Natural killer cell (primary cell): ENCODE measurements around the gene IL36B. TPM values are rescaled to one million over a fixed set of nuclear protein-coding genes. Genes with fewer than 3 reads are reported as not detected.

Experiments used
- ATAC-seq, 3 donors: fragments of 150-1000 bp in 2 of 3; fragments of 200-7000 bp in 1 of 3; cut with Tn5 transposase; 1 replicate in 1 of 3; 2 replicates in 2 of 3; pipeline ENCODE4 v1.10.0; 2021; ENCODE audit warnings: mild to moderate bottlenecking in 2 of 3, moderate library complexity in 2 of 3
- DNase-seq, 2 donors: peaks; one replicate each; pipeline versions ENCODE4 v3.0.0 to v3.0.0-alpha.2; 2013 to 2021; ENCODE audit warnings: mixed read lengths in 1 of 2
- H3K27ac ChIP-seq: one replicate; pipeline ENCODE4 v1.5.1; 2013; ENCODE audit warnings: mild to moderate bottlenecking, low read length
- H3K27me3 ChIP-seq: one replicate; pipeline ENCODE4 v1.6.1; 2013; ENCODE audit warnings: low read length; ENCODE audit not compliant: control insufficient read depth, insufficient read depth
- H3K36me3 ChIP-seq: one replicate; pipeline ENCODE4 v1.6.1; 2013; ENCODE audit warnings: low read length; ENCODE audit not compliant: control insufficient read depth, insufficient read depth
- H3K4me1 ChIP-seq: one replicate; pipeline ENCODE4 v1.6.1; 2013; ENCODE audit warnings: low read length; ENCODE audit not compliant: control insufficient read depth, insufficient read depth
- H3K4me3 ChIP-seq: one replicate; pipeline ENCODE4 v1.5.1; 2013; ENCODE audit warnings: low read length
- H3K9me3 ChIP-seq: one replicate; pipeline ENCODE4 v1.6.1; 2013; ENCODE audit warnings: low read length; ENCODE audit not compliant: control insufficient read depth, insufficient read depth
- H3K27ac Mint-ChIP-seq, 2 donors: one replicate each; pipeline ENCODE4 v1.8.0; 2022; ENCODE audit warnings: mild to moderate bottlenecking in 2 of 2, mixed read lengths in 2 of 2, moderate library complexity in 1 of 2
- H3K27me3 Mint-ChIP-seq, 2 donors: one replicate each; pipeline ENCODE4 v1.8.0; 2022; ENCODE audit warnings: low read depth in 2 of 2, mixed read lengths in 2 of 2
- H3K36me3 Mint-ChIP-seq: one replicate; pipeline ENCODE4 v1.8.0; 2022; ENCODE audit warnings: mixed read lengths
- H3K4me1 Mint-ChIP-seq, 2 donors: one replicate each; pipeline ENCODE4 v1.8.0; 2022; ENCODE audit warnings: mixed read lengths in 2 of 2
- H3K4me3 Mint-ChIP-seq: one replicate; pipeline ENCODE4 v1.8.0; 2022; ENCODE audit warnings: mild to moderate bottlenecking, moderate library complexity, mixed read lengths
- H3K9me3 Mint-ChIP-seq, 2 donors: one replicate each; pipeline ENCODE4 v1.8.0; 2022; ENCODE audit warnings: mixed read lengths in 2 of 2
- WGBS: methylation state at CpG from one replicate; pipeline ENCODE4 v1.1.7; 2013; ENCODE audit warnings: missing lambda C conversion rate; ENCODE audit not compliant: insufficient coverage; 5-methylcytosine and 5-hydroxymethylcytosine counted together
- intact Hi-C: fragments of 100-400 bp; cut with micrococcal nuclease; formaldehyde crosslinking; loops from one replicate; pipeline ENCODE4 v1.14.2; 2022
- total RNA-seq, 4 donors: library from RNA; stranded (reverse); fragments of 120-200 nt in 1 of 4; gene quantifications; one replicate each; pipeline versions ENCODE4 v1.2.3 to v1.2.4, GENCODE V29; 2013 to 2022
- TF ChIP-seq, protein P1 (sequence below): fragments of 200-600 bp; IDR thresholded peaks from one replicate; pipeline ENCODE4 v1.8.0; 2022; ENCODE audit warnings: antibody characterized with exemption

IL36B gene
- total RNA-seq, 3 donors from 2014 or later (not counting 1 experiment from before 2014, with no cell fraction given) = not detected

DNA sequence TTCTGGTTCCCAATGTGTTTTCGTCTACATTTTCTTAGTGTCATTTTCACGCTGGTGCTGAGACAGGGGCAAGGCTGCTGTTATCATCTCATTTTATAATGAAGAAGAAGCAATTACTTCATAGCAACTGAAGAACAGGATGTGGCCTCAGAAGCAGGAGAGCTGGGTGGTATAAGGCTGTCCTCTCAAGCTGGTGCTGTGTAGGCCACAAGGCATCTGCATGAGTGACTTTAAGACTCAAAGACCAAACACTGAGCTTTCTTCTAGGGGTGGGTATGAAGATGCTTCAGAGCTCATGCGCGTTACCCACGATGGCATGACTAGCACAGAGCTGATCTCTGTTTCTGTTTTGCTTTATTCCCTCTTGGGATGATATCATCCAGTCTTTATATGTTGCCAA is 67.6 kb downstream of the IL36B start:
- Histone ChIP-seq H3K4me1 (no peaks in the 10 kb centered on the region), H3K27me3 (no peaks in the 10 kb centered on the region), H3K36me3 (no peaks in the 10 kb centered on the region), H3K27ac (no peak overlapping the region), H3K4me3 (no peak overlapping the region), H3K9me3 (no peaks in the 10 kb centered on the region)
- Mint-ChIP-seq H3K27me3 (no peaks in the 10 kb centered on the region), H3K9me3 (peaks cover 0 to 2% of the 10 kb centered on the region in 2 donors), H3K4me3 (no peak overlapping the region), H3K36me3 (no peaks in the 10 kb centered on the region), H3K4me1 (peaks cover 12 to 23% of the 10 kb centered on the region in 2 donors), H3K27ac (peak overlapping the region; percentile 45 to 75)
- intact Hi-C loops = no loop called here
- peak in 1 of 2 donors; percentile 65 for DNase-seq
- TF ChIP-seq, protein P1, sequence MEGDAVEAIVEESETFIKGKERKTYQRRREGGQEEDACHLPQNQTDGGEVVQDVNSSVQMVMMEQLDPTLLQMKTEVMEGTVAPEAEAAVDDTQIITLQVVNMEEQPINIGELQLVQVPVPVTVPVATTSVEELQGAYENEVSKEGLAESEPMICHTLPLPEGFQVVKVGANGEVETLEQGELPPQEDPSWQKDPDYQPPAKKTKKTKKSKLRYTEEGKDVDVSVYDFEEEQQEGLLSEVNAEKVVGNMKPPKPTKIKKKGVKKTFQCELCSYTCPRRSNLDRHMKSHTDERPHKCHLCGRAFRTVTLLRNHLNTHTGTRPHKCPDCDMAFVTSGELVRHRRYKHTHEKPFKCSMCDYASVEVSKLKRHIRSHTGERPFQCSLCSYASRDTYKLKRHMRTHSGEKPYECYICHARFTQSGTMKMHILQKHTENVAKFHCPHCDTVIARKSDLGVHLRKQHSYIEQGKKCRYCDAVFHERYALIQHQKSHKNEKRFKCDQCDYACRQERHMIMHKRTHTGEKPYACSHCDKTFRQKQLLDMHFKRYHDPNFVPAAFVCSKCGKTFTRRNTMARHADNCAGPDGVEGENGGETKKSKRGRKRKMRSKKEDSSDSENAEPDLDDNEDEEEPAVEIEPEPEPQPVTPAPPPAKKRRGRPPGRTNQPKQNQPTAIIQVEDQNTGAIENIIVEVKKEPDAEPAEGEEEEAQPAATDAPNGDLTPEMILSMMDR = no peak
- WGBS = 45% methylated on average over 5 of the region's 5 CpGs
- peak; percentile 88 to 92 (median 88) for ATAC-seq

- Histone ChIP-seq H3K4me3 (no peak overlapping the region), H3K4me1 (no peaks in the 10 kb centered on the region), H3K27ac (no peak overlapping the region), H3K36me3 (no peaks in the 10 kb centered on the region), H3K27me3 (no peaks in the 10 kb centered on the region), H3K9me3 (no peaks in the 10 kb centered on the region)
- H3K27me3 Mint-ChIP-seq = peaks cover 6 to 8% of the 10 kb centered on the region in 2 donors
- intact Hi-C loops = no loop called here
- TF ChIP-seq, protein P1 = no peak
- no peak for DNase-seq
- peaks cover 13 to 19% of the 10 kb centered on the region in 2 donors for H3K4me1 Mint-ChIP-seq
- H3K9me3 Mint-ChIP-seq = no peaks in the 10 kb centered on the region
- H3K36me3 Mint-ChIP-seq = no peaks in the 10 kb centered on the region
- no peak for ATAC-seq
- WGBS = 5% methylated on average over 1 of the region's 1 CpG
- no peak overlapping the region for H3K4me3 Mint-ChIP-seq
- H3K27ac Mint-ChIP-seq = peak overlapping the region; percentile 49 to 67
These were observed 72.1 kb downstream of the IL36B start for GRCh38 chr2:112980537-112980936.

- WGBS = 94% methylated on average over 1 of the region's 1 CpG
- H3K27ac ChIP-seq = no peak overlapping the region
- Mint-ChIP-seq H3K36me3 (no peaks in the 10 kb centered on the region), H3K27me3 (peaks cover 6 to 8% of the 10 kb centered on the region in 2 donors), H3K9me3 (no peaks in the 10 kb centered on the region), H3K4me3 (no peak overlapping the region), H3K27ac (no peak overlapping the region), H3K4me1 (peaks cover 8 to 14% of the 10 kb centered on the region in 2 donors)
- no peak overlapping the region for H3K4me3 ChIP-seq
- TF ChIP-seq, protein P1 = no peak
- H3K4me1 ChIP-seq = no peaks in the 10 kb centered on the region
- H3K9me3 ChIP-seq = no peaks in the 10 kb centered on the region
- H3K36me3 ChIP-seq = no peaks in the 10 kb centered on the region
- DNase-seq (no peak), ATAC-seq (no peak)
- intact Hi-C loops = no loop called here
- no peaks in the 10 kb centered on the region for H3K27me3 ChIP-seq
These were observed 72.9 kb downstream of the IL36B start for GRCh38 chr2:112979731-112980130.

- TF ChIP-seq, protein P1 = no peak
- H3K27ac Mint-ChIP-seq = no peak within 1 kb of the TSS
These were observed 75.1 kb downstream of the IL36B start, which contains the start of gene IL36G for GRCh38 chr2:112977559-112978056. Gene IL36G (plus strand): TSS chr2:112978006. CDS start chr2:112978639, 633 bp downstream.

More at GRCh38 chr2:112977559-112978056, 75.1 kb downstream of the IL36B start, which contains the start of gene IL36G:
- 64% methylated on average over 7 of the region's 7 CpGs for WGBS
- peaks cover 7 to 12% of the 10 kb centered on the region in 2 donors for H3K4me1 Mint-ChIP-seq
- Histone ChIP-seq H3K9me3 (no peaks in the 10 kb centered on the region), H3K4me1 (no peaks in the 10 kb centered on the region), H3K27ac (no peak within 1 kb of the TSS), H3K36me3 (no peaks in the 10 kb centered on the region), H3K27me3 (no peaks in the 10 kb centered on the region), H3K4me3 (no peak within 1 kb of the TSS)
- DNase-seq (no peak), ATAC-seq (no peak)
- no peaks in the 10 kb centered on the region for H3K9me3 Mint-ChIP-seq
- H3K4me3 Mint-ChIP-seq = no peak within 1 kb of the TSS
- H3K27me3 Mint-ChIP-seq = peaks cover 6 to 10% of the 10 kb centered on the region in 2 donors
- no peaks in the 10 kb centered on the region for H3K36me3 Mint-ChIP-seq
- intact Hi-C loops = no loop called here
